OCI-LY3 (cell line): Measurements from ENCODE around the gene NKAIN2.

Experiments used
- H2AFZ ChIP-seq: fragments of 200-600, 300-600 bp; shearing (Covaris generic); 2 replicates; pipeline ENCODE4 v1.6.0; 2014; ENCODE audit warnings: antibody characterized with exemption, low read depth, low read length
- H3K27ac ChIP-seq: fragments of 200-600, 300-600 bp; sonication (generic); 2 replicates; pipeline ENCODE4 v1.5.1; 2014; ENCODE audit warnings: mild to moderate bottlenecking, low read length, moderate library complexity, mixed read lengths
- H3K27me3 ChIP-seq: fragments of 200-600, 300-600 bp; sonication (generic); 2 replicates; pipeline ENCODE4 v1.6.1; 2014; ENCODE audit warnings: low read depth, low read length, mixed read lengths
- H3K36me3 ChIP-seq: fragments of 200-600, 300-600 bp; sonication (generic); replicated peaks from 2 replicates; pipeline ENCODE3; 2014; ENCODE audit warnings: low read depth, low read length, mixed read lengths
- H3K4me1 ChIP-seq: fragments of 300-600, 200-600 bp; sonication (generic); 2 replicates; pipeline ENCODE4 v1.6.1; 2014; ENCODE audit warnings: low read length, mixed read lengths
- H3K4me2 ChIP-seq: fragments of 200-600, 300-600 bp; sonication (generic); 2 replicates; pipeline ENCODE4 v1.6.1; 2014; ENCODE audit warnings: low read length, mixed read lengths
- H3K4me3 ChIP-seq: fragments of 300-600, 200-600 bp; sonication (generic); 2 replicates; pipeline ENCODE4 v1.5.1; 2014; ENCODE audit warnings: antibody characterized with exemption, mild to moderate bottlenecking, low read length, moderate library complexity
- H3K79me2 ChIP-seq: fragments of 300-600, 200-600 bp; shearing (Covaris generic); 2 replicates; pipeline ENCODE4 v1.6.1; 2014; ENCODE audit warnings: mild to moderate bottlenecking, low read length, mixed read lengths
- H3K9ac ChIP-seq: fragments of 300-600, 200-600 bp; shearing (Covaris generic); 2 replicates; pipeline ENCODE4 v1.6.0; 2014; ENCODE audit warnings: mild to moderate bottlenecking, low read length, moderate library complexity
- H3K9me3 ChIP-seq: fragments of 200-600, 300-600 bp; shearing (Covaris generic); 2 replicates; pipeline ENCODE4 v1.6.1; 2014; ENCODE audit warnings: low read length, mixed read lengths; ENCODE audit not compliant: insufficient read depth
- H4K20me1 ChIP-seq: fragments of 200-600, 300-600 bp; sonication (generic); 2 replicates; pipeline ENCODE4 v1.6.1; 2016; ENCODE audit warnings: low read length, mixed read lengths; ENCODE audit not compliant: insufficient read depth
- CTCF ChIP-seq: fragments of 200-600, 300-600 bp; sonication (generic); IDR thresholded peaks from 2 replicates; pipeline ENCODE4 v1.5.1; 2014; ENCODE audit warnings: antibody characterized with exemption, low read length, low read depth
- EZH2phosphoT487 ChIP-seq: fragments of 200-600 bp; shearing (Covaris generic); IDR thresholded peaks from 2 replicates; pipeline ENCODE4 v1.6.1; 2018; ENCODE audit warnings: antibody characterized with exemption, mixed run types, low read depth

The NKAIN2 gene

DNA sequence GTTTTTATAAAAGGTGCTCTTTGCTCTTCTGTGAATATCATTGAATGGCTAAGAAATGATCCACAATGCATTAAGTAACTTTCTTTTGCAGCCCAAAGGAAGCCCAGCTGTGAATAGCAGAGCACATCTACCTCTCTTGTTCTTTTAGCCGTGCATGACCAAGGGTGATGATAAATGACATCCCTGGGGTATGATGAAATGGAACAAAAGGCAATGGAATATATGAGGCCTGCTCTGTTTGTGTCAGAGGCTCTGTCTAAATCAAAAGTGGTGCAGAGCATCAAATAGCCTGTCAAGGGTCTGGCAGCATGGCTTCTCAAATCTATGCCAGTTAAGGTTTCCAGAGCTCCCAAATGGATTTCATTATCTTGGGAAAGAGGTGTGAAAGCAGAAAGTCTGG is 796.0 kb downstream of the NKAIN2 start:
- Histone ChIP-seq H4K20me1 (no peaks in the 10 kb centered on the region), H3K9me3 (no peaks in the 10 kb centered on the region), H3K27ac (no peak overlapping the region), H3K27me3 (no peaks in the 10 kb centered on the region), H3K4me1 (no peaks in the 10 kb centered on the region), H3K4me3 (no peak overlapping the region), H3K36me3 (no peaks in the 10 kb centered on the region), H3K9ac (no peak overlapping the region), H3K4me2 (no peak overlapping the region), H2AFZ (no peak overlapping the region), H3K79me2 (no peaks in the 10 kb centered on the region)
- TF ChIP-seq EZH2phosphoT487: no peak
- no peak for TF ChIP-seq CTCF

- no peak overlapping the region for H2AFZ ChIP-seq
- H3K79me2 ChIP-seq: no peaks in the 10 kb centered on the region
- no peaks in the 10 kb centered on the region for H3K27me3 ChIP-seq
- TF ChIP-seq CTCF: no peak
- no peak for TF ChIP-seq EZH2phosphoT487
- H3K4me1 ChIP-seq: no peaks in the 10 kb centered on the region
- no peaks in the 10 kb centered on the region for H4K20me1 ChIP-seq
- no peak overlapping the region for H3K9ac ChIP-seq
- H3K36me3 ChIP-seq: no peaks in the 10 kb centered on the region
- no peak overlapping the region for H3K27ac ChIP-seq
- no peak overlapping the region for H3K4me3 ChIP-seq
- no peak overlapping the region for H3K4me2 ChIP-seq
- no peaks in the 10 kb centered on the region for H3K9me3 ChIP-seq
These were observed 801.1 kb downstream of the NKAIN2 start for GRCh38 chr6:124604719-124605118.

DNA sequence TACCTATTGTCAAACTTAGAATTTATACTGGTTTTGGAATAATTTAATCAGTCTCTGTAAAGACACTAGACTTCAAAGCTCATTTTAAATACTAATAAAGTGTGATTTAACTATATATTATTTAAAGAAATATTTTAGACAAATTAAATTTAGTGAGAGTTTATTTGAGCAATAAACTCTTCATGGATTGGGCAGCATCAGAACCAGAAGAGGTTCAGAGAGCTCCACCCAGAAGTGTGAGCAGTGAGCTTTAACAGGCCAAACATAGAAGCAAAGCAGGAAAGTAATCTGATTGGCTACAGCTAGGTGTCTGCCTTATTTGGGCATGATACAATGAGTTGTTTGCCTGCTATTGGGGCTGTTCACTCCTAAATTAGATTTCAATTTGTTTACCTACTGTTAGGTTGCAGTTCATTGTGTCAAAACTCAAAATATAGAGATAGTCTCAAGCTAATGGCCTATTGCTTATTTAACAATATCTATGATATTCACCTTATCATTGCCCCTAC is 803.5 kb downstream of the NKAIN2 start:
- TF ChIP-seq CTCF: no peak
- no peak for TF ChIP-seq EZH2phosphoT487
- Histone ChIP-seq H3K36me3 (no peaks in the 10 kb centered on the region), H4K20me1 (no peaks in the 10 kb centered on the region), H3K4me3 (no peak overlapping the region), H3K27ac (no peak overlapping the region), H3K27me3 (no peaks in the 10 kb centered on the region), H3K4me1 (no peaks in the 10 kb centered on the region), H3K79me2 (no peaks in the 10 kb centered on the region), H3K4me2 (no peak overlapping the region), H3K9me3 (no peaks in the 10 kb centered on the region), H2AFZ (no peak overlapping the region), H3K9ac (no peak overlapping the region)

GRCh38 chr6:124613031-124613430 is 809.4 kb downstream of the NKAIN2 start:
- H3K27ac ChIP-seq: no peak overlapping the region
- H3K9ac ChIP-seq: no peak overlapping the region
- no peak overlapping the region for H2AFZ ChIP-seq
- no peaks in the 10 kb centered on the region for H3K4me1 ChIP-seq
- no peaks in the 10 kb centered on the region for H3K36me3 ChIP-seq
- no peaks in the 10 kb centered on the region for H3K9me3 ChIP-seq
- H3K4me3 ChIP-seq: no peak overlapping the region
- no peaks in the 10 kb centered on the region for H4K20me1 ChIP-seq
- no peaks in the 10 kb centered on the region for H3K79me2 ChIP-seq
- no peak overlapping the region for H3K4me2 ChIP-seq
- no peaks in the 10 kb centered on the region for H3K27me3 ChIP-seq
- no peak for TF ChIP-seq EZH2phosphoT487
- TF ChIP-seq CTCF: no peak
